HCT116 (cell line): Measurements from ENCODE around the gene ITPKB. TPM values are rescaled to one million over a fixed set of nuclear protein-coding genes. Genes with fewer than 3 reads are reported as not detected.

Source experiments
- ATAC-seq: fragments of 200-7000 bp; cut with Tn5 transposase; 2 replicates; pipeline ENCODE4 v1.9.1; 2020; ENCODE audit warnings: mild to moderate bottlenecking, moderate library complexity
- BruUV-seq: library from RNA; stranded (reverse); fragments of 400-500 nt; replicated peaks from 2 replicates; lab custom pipeline; 2021; lab: Mats Ljungman, UMichigan
- CTCF ChIA-PET: fragments of 300-600 bp; sonication (Branson Sonifier 250); formaldehyde crosslinking; loops from one replicate; lab custom pipeline; 2021; ENCODE audit warnings: antibody characterized with exemption; lab: Charles Lee
- POLR2A ChIA-PET: fragments of 300-600, 350-600 bp; sonication (Branson Sonifier 250); formaldehyde crosslinking; loops from one replicate; lab custom pipeline; 2021; ENCODE audit warnings: antibody characterized with exemption; lab: Charles Lee
- RAD21 ChIA-PET, 2 experiments: fragments of 300-600 bp; sonication (Branson Sonifier 250); formaldehyde crosslinking; loops; one replicate each; lab custom pipeline; 2023; ENCODE audit warnings: low total read pairs in 2 of 2; ENCODE audit not compliant: uncharacterized antibody in 2 of 2, unreplicated experiment in 2 of 2, low non-redundant PET in 1 of 2; lab: Charles Lee
- DNase-seq: peaks from one replicate; pipeline ENCODE4 v3.0.0-alpha.2; 2010; ENCODE audit warnings: low read depth, low spot score
- H2AFZ ChIP-seq: fragments of 200-600 bp; shearing (Covaris generic), sonication (generic); 2 replicates; pipeline ENCODE4 v1.6.1; 2017; ENCODE audit warnings: low read depth, mixed run types, mixed read lengths, antibody characterized with exemption, low read length; ENCODE audit not compliant: poor library complexity, severe bottlenecking
- H3K27ac ChIP-seq: 2 replicates; pipeline ENCODE4 v1.5.1; 2012; ENCODE audit warnings: low read depth, low read length
- H3K27me3 ChIP-seq: fragments of 200-600 bp; sonication (generic); 2 replicates; pipeline ENCODE4 v1.6.1; 2016; ENCODE audit warnings: mixed run types, low read length, mixed read lengths; ENCODE audit not compliant: insufficient read depth
- H3K36me3 ChIP-seq, 2 experiments: fragments of 200-500 bp in 1 of 2; fragments of 200-600 bp in 1 of 2; sonication (Bioruptor generic) in 1 of 2; sonication (generic) in 1 of 2; 2 replicates each; pipeline versions ENCODE4 v1.5.1 to v1.6.1; 2014 to 2016; ENCODE audit warnings: low read length in 2 of 2, inconsistent platforms in 1 of 2, mixed read lengths in 1 of 2, mixed run types in 1 of 2; ENCODE audit not compliant: insufficient read depth in 2 of 2, control insufficient read depth in 1 of 2
- H3K4me1 ChIP-seq, 2 experiments: fragments of 200-600 bp in 1 of 2; sonication (generic) in 1 of 2; 2 replicates each; pipeline versions ENCODE4 v1.5.1 to v1.6.1; 2012 to 2017; ENCODE audit warnings: low read length in 2 of 2, inconsistent platforms in 1 of 2, mild to moderate bottlenecking in 1 of 2, mixed read lengths in 1 of 2, mixed run types in 1 of 2, moderate library complexity in 1 of 2; ENCODE audit not compliant: insufficient read depth in 2 of 2, control insufficient read depth in 1 of 2
- H3K4me2 ChIP-seq: fragments of 200-600 bp; sonication (generic); 2 replicates; pipeline ENCODE4 v1.6.1; 2017; ENCODE audit warnings: mixed run types, low read length, mixed read lengths
- H3K4me3 ChIP-seq, 2 experiments: fragments of 200-600 bp in 1 of 2; sonication (generic) in 1 of 2; replicated peaks in 1 of 2; 2 replicates each; pipeline ENCODE4 v1.5.1; 2011 to 2016; ENCODE audit warnings: low read length in 2 of 2, control low read depth in 1 of 2, low read depth in 1 of 2, mild to moderate bottlenecking in 1 of 2, mixed read lengths in 1 of 2, mixed run types in 1 of 2
- H3K79me2 ChIP-seq: fragments of 200-600 bp; sonication (generic); 2 replicates; pipeline ENCODE4 v1.6.1; 2017; ENCODE audit warnings: mild to moderate bottlenecking, mixed run types, low read length, moderate library complexity, mixed read lengths; ENCODE audit not compliant: insufficient read depth
- H3K9ac ChIP-seq: fragments of 200-600 bp; sonication (generic); 2 replicates; pipeline ENCODE4 v1.6.1; 2016; ENCODE audit warnings: low read length, mixed read lengths
- H3K9me2 ChIP-seq: fragments of 200-600 bp; sonication (generic), shearing (Covaris generic); 2 replicates; pipeline ENCODE4 v1.6.1; 2017; ENCODE audit warnings: mixed run types, mild to moderate bottlenecking, moderate library complexity; ENCODE audit not compliant: insufficient read depth
- H3K9me3 ChIP-seq, 2 experiments: fragments of 200-500 bp in 1 of 2; fragments of 200-600 bp in 1 of 2; sonication (Bioruptor generic) in 1 of 2; sonication (generic) in 1 of 2; 2 replicates each; pipeline ENCODE4 v1.6.1; 2014 to 2017; ENCODE audit warnings: low read length in 2 of 2, mixed read lengths in 2 of 2, inconsistent platforms in 1 of 2, low read depth in 1 of 2, mild to moderate bottlenecking in 1 of 2, mixed run types in 1 of 2, moderate library complexity in 1 of 2; ENCODE audit not compliant: control insufficient read depth in 1 of 2, insufficient read depth in 1 of 2
- H4K20me1 ChIP-seq: fragments of 200-600 bp; sonication (generic), shearing (Covaris generic); 2 replicates; pipeline ENCODE4 v1.6.1; 2017; ENCODE audit warnings: mixed run types, mild to moderate bottlenecking, moderate library complexity; ENCODE audit not compliant: insufficient read depth
- CTCF ChIP-seq, 3 experiments: fragments of 200-600 bp in 1 of 3; sonication (generic) in 1 of 3; IDR thresholded peaks in 2 of 3; conservative IDR thresholded peaks in 1 of 3; 2 replicates each; pipeline ENCODE4 v1.5.1; 2012 to 2017; ENCODE audit warnings: low read depth in 2 of 3, low read length in 2 of 3, antibody characterized with exemption in 1 of 3, borderline replicate concordance in 1 of 3, control low read depth in 1 of 3, mild to moderate bottlenecking in 1 of 3, mixed read lengths in 1 of 3, mixed run types in 1 of 3, moderate library complexity in 1 of 3; ENCODE audit not compliant: insufficient read depth in 1 of 3
- EGR1 ChIP-seq: IDR thresholded peaks from 2 replicates; pipeline ENCODE4 v1.6.1; 2012; ENCODE audit warnings: low read depth
- EZH2 ChIP-seq: fragments of 200-600 bp; sonication (generic); IDR thresholded peaks from 2 replicates; pipeline ENCODE4 v1.6.1; 2017; ENCODE audit warnings: antibody characterized with exemption, mixed run types
- POLR2A ChIP-seq: IDR thresholded peaks from 2 replicates; pipeline ENCODE4 v1.7.0; 2011; ENCODE audit warnings: borderline replicate concordance; ENCODE audit not compliant: insufficient read depth, insufficient read length; ENCODE audit errors: extremely low read depth
- REST ChIP-seq: IDR thresholded peaks from 2 replicates; pipeline ENCODE4 v1.6.1; 2012; ENCODE audit warnings: low read depth
- SIN3A ChIP-seq: IDR thresholded peaks from 2 replicates; pipeline ENCODE4 v1.6.1; 2012; ENCODE audit warnings: low read depth
- intact Hi-C: fragments of 100-400 bp; cut with micrococcal nuclease; formaldehyde crosslinking; loops from 2 replicates; pipeline ENCODE4 v1.10.0; 2022
- total RNA-seq: library from RNA; stranded (reverse); gene quantifications from one replicate; pipeline ENCODE4 v1.2.1, GENCODE V29; 2021; ENCODE audit not compliant: unreplicated experiment
- TF ChIP-seq, protein P1 (sequence below): IDR thresholded peaks from 2 replicates; pipeline ENCODE4 v1.6.1; 2012

The ITPKB gene
- total RNA-seq, 1 experiment from 2014 or later, result 4.4 TPM

GRCh38 chr1:226732856-226733291 is 6.2 kb downstream of the ITPKB start:
- no peaks in the 10 kb centered on the region for H4K20me1 ChIP-seq
- H3K4me2 ChIP-seq, result no peak overlapping the region
- H3K9me2 ChIP-seq, result no peaks in the 10 kb centered on the region
- no peak for DNase-seq
- intact Hi-C loops, result no loop called here
- ChIA-PET CTCF (no interaction called here), POLR2A (interaction anchor here (0.8 kb wide), 1 partner anchor 21 kb away, joined by 3 read pairs; no protein-coding TSS in a partner anchor), RAD21 (no interaction called here)
- H3K9ac ChIP-seq, result no peak overlapping the region
- no peak overlapping the region for H3K27ac ChIP-seq
- TF ChIP-seq EZH2, result no peak
- TF ChIP-seq CTCF (IDR thresholded peaks at IDR 0.05 in 2 of 3, conservative IDR thresholded peaks at IDR 0.05 in 1 of 3; ENCODE audit: borderline replicate concordance in 1 of 3, insufficient read depth in 1 of 3, low read depth in 2 of 3, low read length in 2 of 3), result no peak
- TF ChIP-seq SIN3A, result no peak
- no peak for TF ChIP-seq POLR2A
- TF ChIP-seq REST, result no peak
- TF ChIP-seq, protein P1, sequence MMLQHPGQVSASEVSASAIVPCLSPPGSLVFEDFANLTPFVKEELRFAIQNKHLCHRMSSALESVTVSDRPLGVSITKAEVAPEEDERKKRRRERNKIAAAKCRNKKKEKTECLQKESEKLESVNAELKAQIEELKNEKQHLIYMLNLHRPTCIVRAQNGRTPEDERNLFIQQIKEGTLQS, result no peak
- TF ChIP-seq EGR1, result no peak
- H3K79me2 ChIP-seq, result no peaks in the 10 kb centered on the region
- no peaks in the 10 kb centered on the region for H3K9me3 ChIP-seq
- ATAC-seq, result no peak
- no peak overlapping the region for H3K4me3 ChIP-seq
- no peaks in the 10 kb centered on the region for H3K36me3 ChIP-seq
- no peaks in the 10 kb centered on the region for H3K27me3 ChIP-seq
- H3K4me1 ChIP-seq, result no peaks in the 10 kb centered on the region
- no TSS peak for BruUV-seq
- no peak overlapping the region for H2AFZ ChIP-seq
